GM12878 (cell line): ENCODE measurements around the gene NAT14. TPM values are rescaled to one million over a fixed set of nuclear protein-coding genes. Genes with fewer than 3 reads are reported as not detected.

Experiments used
- ATAC-seq: fragments of 200-7000 bp; cut with Tn5 transposase; 3 replicates; pipeline ENCODE4 v1.9.1; 2020; ENCODE audit warnings: mild to moderate bottlenecking, moderate library complexity
- BruUV-seq: library from RNA; stranded (reverse); fragments of 400-500 nt; replicated peaks from 2 replicates; lab custom pipeline; 2021; lab: Mats Ljungman, UMichigan
- CTCF ChIA-PET: fragments of 300-600 bp; sonication (Branson Sonifier 250); formaldehyde crosslinking; extraction: SDS; loops from one replicate; lab custom pipeline; 2021; ENCODE audit warnings: inconsistent platforms; lab: Yijun Ruan, JAX
- POLR2A ChIA-PET: fragments of 350-600 bp; formaldehyde crosslinking; extraction: SDS; loops from one replicate; lab custom pipeline; 2021; ENCODE audit warnings: inconsistent platforms; lab: Charles Lee
- RAD21 ChIA-PET: fragments of 300-600 bp; sonication (Branson Sonifier 250); formaldehyde crosslinking; loops from one replicate; lab custom pipeline; 2023; ENCODE audit warnings: antibody characterized with exemption; ENCODE audit not compliant: unreplicated experiment; lab: Charles Lee
- SMC1A ChIA-PET: fragments of 300-600 bp; sonication (Branson Sonifier 250); formaldehyde crosslinking; loops from one replicate; lab custom pipeline; 2023; ENCODE audit not compliant: unreplicated experiment, uncharacterized antibody; lab: Charles Lee
- DNase-seq: peaks from one replicate; pipeline ENCODE4 v3.0.0-alpha.2; 2011; ENCODE audit warnings: low read depth, low spot score
- FAIRE-seq: peaks from 3 replicates; lab custom pipeline; 2011; peaks lifted over from hg19 to GRCh38; lab: Jason Lieb, UNC
- H2AFZ ChIP-seq: 2 replicates; pipeline ENCODE4 v1.6.0; 2011; ENCODE audit warnings: low read depth, low read length, control low read depth; ENCODE audit not compliant: control insufficient read depth
- H3K27ac ChIP-seq: 2 replicates; pipeline ENCODE4 v1.5.1; 2011; ENCODE audit warnings: control low read depth; ENCODE audit not compliant: control insufficient read depth, insufficient read depth
- H3K27me3 ChIP-seq, 2 experiments: replicated peaks in 1 of 2; 2 replicates each; pipeline versions ENCODE4 v1.6.0 to v1.6.1; 2011; ENCODE audit warnings: low read length in 1 of 2; ENCODE audit not compliant: control insufficient read depth in 2 of 2, insufficient read depth in 2 of 2
- H3K36me3 ChIP-seq, 2 experiments: 2 replicates each; pipeline ENCODE4 v1.5.1; 2011; ENCODE audit warnings: low read length in 1 of 2; ENCODE audit not compliant: control insufficient read depth in 2 of 2, insufficient read depth in 2 of 2
- H3K4me1 ChIP-seq: 2 replicates; pipeline ENCODE4 v1.6.1; 2011; ENCODE audit warnings: mild to moderate bottlenecking, low read length, moderate library complexity, mixed read lengths; ENCODE audit not compliant: control insufficient read depth, insufficient read depth
- H3K4me2 ChIP-seq: 2 replicates; pipeline ENCODE4 v1.6.0; 2011; ENCODE audit warnings: control low read depth; ENCODE audit not compliant: control insufficient read depth, insufficient read depth
- H3K4me3 ChIP-seq: fragments of 200-600 bp; sonication (generic); 2 replicates; pipeline ENCODE4 v1.5.1; 2016
- H3K79me2 ChIP-seq: 2 replicates; pipeline ENCODE4 v1.6.0; 2011; ENCODE audit warnings: low read length; ENCODE audit not compliant: control insufficient read depth, insufficient read depth
- H3K9ac ChIP-seq: 2 replicates; pipeline ENCODE4 v1.8.0; 2011; ENCODE audit warnings: low read length, control low read depth, mixed read lengths; ENCODE audit not compliant: control insufficient read depth, insufficient read depth
- H3K9me3 ChIP-seq: replicated peaks from 3 replicates; pipeline ENCODE4 v1.5.1; 2011; ENCODE audit warnings: mild to moderate bottlenecking, low read length; ENCODE audit not compliant: control insufficient read depth, insufficient read depth
- H4K20me1 ChIP-seq: 2 replicates; pipeline ENCODE4 v1.6.0; 2011; ENCODE audit not compliant: control insufficient read depth, insufficient read depth
- BACH1 ChIP-seq: fragments of 450-650 bp; IDR thresholded peaks from 2 replicates; pipeline ENCODE4 v1.6.1; 2017; ENCODE audit warnings: mild to moderate bottlenecking, borderline replicate concordance
- EZH2 ChIP-seq: IDR thresholded peaks from 2 replicates; pipeline ENCODE4 v1.6.1; 2012; ENCODE audit warnings: low read depth, mild to moderate bottlenecking, control low read depth, inconsistent platforms, low read length, borderline replicate concordance; ENCODE audit not compliant: control insufficient read depth
- HCFC1 ChIP-seq: fragments of 150-350 bp; IDR thresholded peaks from 2 replicates; pipeline ENCODE4 v1.6.1; 2014; ENCODE audit warnings: low read length
- JUNB ChIP-seq: IDR thresholded peaks from 2 replicates; pipeline ENCODE4 v1.6.1; 2016; ENCODE audit warnings: antibody characterized with exemption, mild to moderate bottlenecking
- PAX8 ChIP-seq: fragments of 450-650 bp; IDR thresholded peaks from 2 replicates; pipeline ENCODE4 v1.6.1; 2017; ENCODE audit warnings: mild to moderate bottlenecking, moderate library complexity
- RAD21 ChIP-seq: IDR thresholded peaks from 2 replicates; pipeline ENCODE4 v1.6.1; 2011; ENCODE audit warnings: mild to moderate bottlenecking, low read depth, low read length, moderate library complexity; ENCODE audit not compliant: insufficient read depth
- RFX5 ChIP-seq: IDR thresholded peaks from 2 replicates; pipeline ENCODE4 v1.6.1; 2011; ENCODE audit warnings: low read depth, low read length, improper control_type of control experiment
- SMC3 ChIP-seq: IDR thresholded peaks from 2 replicates; pipeline ENCODE4 v1.6.1; 2011; ENCODE audit warnings: low read length, improper control_type of control experiment, borderline replicate concordance
- USF1 ChIP-seq: IDR thresholded peaks from 2 replicates; pipeline ENCODE4 v1.6.1; 2011; ENCODE audit warnings: borderline replicate concordance, low read depth, mild to moderate bottlenecking, moderate library complexity, mixed read lengths, low read length; ENCODE audit not compliant: insufficient read depth; ENCODE audit errors: extremely low read length
- WRNIP1 ChIP-seq: IDR thresholded peaks from 2 replicates; pipeline ENCODE4 v1.6.1; 2011; ENCODE audit warnings: low read depth, low read length, improper control_type of control experiment, borderline replicate concordance
- WGBS: methylation state at CpG from one replicate; pipeline ENCODE4 v1.1.6; 2016; ENCODE audit warnings: low lambda C conversion rate; ENCODE audit not compliant: insufficient replicate concordance, insufficient coverage; ENCODE audit errors: missing lambda C conversion rate; 5-methylcytosine and 5-hydroxymethylcytosine counted together
- in situ Hi-C: fragments of 300-500 bp; cut with MboI; formaldehyde crosslinking; loops from 9 replicates; pipeline ENCODE4 v1.14.3; 2018; ENCODE audit warnings: mixed read lengths
- intact Hi-C: fragments of 100-400 bp; cut with micrococcal nuclease; formaldehyde crosslinking; loops from one replicate; pipeline ENCODE4 v1.14.2; 2022; ENCODE audit not compliant: unreplicated experiment
- polyA plus RNA-seq, 11 experiments: library from polyadenylated mRNA; depleted of rRNA in 4 of 11; unstranded in 6 of 11; stranded (reverse) in 5 of 11; fragments of >200 nt; fragmentation: Nextera tagmentation in 4 of 11; fragmentation: Illumina TruSeq in 1 of 11; extraction: Ambion mirVana in 4 of 11; extraction: Trizol in 1 of 11; gene quantifications; 1 replicate in 1 of 11; 2 replicates in 10 of 11; pipeline versions ENCODE4 v1.2.1 to v1.2.3, GENCODE V29; 2011 to 2016; ENCODE audit warnings: inconsistent platforms in 2 of 11, missing spikeins in 2 of 11, low read depth in 1 of 11
- total RNA-seq, 4 experiments: library from RNA; depleted of rRNA in 3 of 4; stranded (reverse); fragments of >200 nt in 3 of 4; fragmentation: Illumina TruSeq in 1 of 4; extraction: Trizol in 1 of 4; gene quantifications; 2 replicates each; pipeline versions ENCODE4 v1.2.1 to v1.2.3, GENCODE V29; 2013 to 2021

Gene NAT14
- total and polyA plus RNA-seq, 10 of the 15 experiments (the other 5 are each of a cell fraction or from before 2014, with no cell fraction given) = 0.87 to 23.6 (median 9.7) TPM

- Histone ChIP-seq H3K9me3 (no peaks in the 10 kb centered on the region; the same call in 2 of the 3 replicates), H3K4me1 (no peaks in the 10 kb centered on the region), H3K4me2 (no peak overlapping the region), H2AFZ (no peak overlapping the region), H3K9ac (no peak overlapping the region), H3K4me3 (no peak overlapping the region), H3K79me2 (no peaks in the 10 kb centered on the region), H4K20me1 (no peaks in the 10 kb centered on the region), H3K27me3 (no peaks in the 10 kb centered on the region), H3K36me3 (no peaks in the 10 kb centered on the region), H3K27ac (no peak overlapping the region)
- 54% methylated on average over 15 of the region's 15 CpGs for WGBS
- POLR2A ChIA-PET = no interaction called here
- CTCF ChIA-PET = no interaction called here
- ATAC-seq (no peak), DNase-seq (no peak), FAIRE-seq (no peak)
- intact Hi-C loops = no loop called here
- TF ChIP-seq BACH1 (no peak), RFX5 (no peak), HCFC1 (no peak), JUNB (no peak), USF1 (no peak), RAD21 (no peak), WRNIP1 (no peak), SMC3 (no peak), PAX8 (no peak), EZH2 (no peak)
- RAD21 ChIA-PET = no interaction called here
- SMC1A ChIA-PET = no interaction called here
- no TSS peak for BruUV-seq
- in situ Hi-C loops = no loop called here
Observed at GRCh38 chr19:55528030-55528803, 43.2 kb downstream of the NAT14 start.
